ENCODE data around the gene GNAQ. TPM values are rescaled to one million over a fixed set of nuclear protein-coding genes. Genes with fewer than 3 reads are reported as not detected.

The GNAQ gene
- total RNA-seq, 1 donor from 2014 or later, result 0.20 TPM

DNA sequence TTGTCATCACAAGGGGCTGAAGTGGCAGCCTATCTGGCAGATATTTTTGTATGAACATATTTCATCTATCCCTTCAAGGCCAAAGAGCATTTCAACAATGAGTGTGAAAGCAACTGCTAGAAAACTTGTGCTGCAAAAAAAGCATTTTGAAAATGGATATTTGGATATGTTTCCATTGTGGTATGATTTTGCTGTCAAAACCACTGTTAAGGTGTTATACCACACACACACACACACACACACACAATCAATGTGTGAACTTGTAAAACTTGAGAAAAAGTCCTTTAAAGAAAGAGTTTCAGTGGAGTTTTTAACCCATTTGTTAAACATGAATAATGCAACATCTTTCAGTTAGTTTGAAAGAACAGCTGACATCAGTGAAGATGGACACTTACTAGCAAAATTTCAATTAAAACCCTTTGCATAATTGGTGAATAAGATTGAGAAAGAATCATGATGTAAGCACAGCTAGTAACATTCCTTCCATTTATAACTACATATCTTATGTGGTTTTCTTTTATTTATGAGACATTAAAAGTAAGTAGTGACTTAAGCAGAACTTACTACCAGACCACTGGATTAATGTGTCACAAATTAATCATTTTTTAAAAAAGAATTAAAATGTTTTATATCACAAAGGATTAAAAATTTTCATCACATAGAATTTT is 200.9 kb downstream of the GNAQ start:
- DNase-seq (no peak), ATAC-seq (ENCODE audit: low read depth) (no peak)
- Mint-ChIP-seq H3K9me3 (no peaks in the 10 kb centered on the region), H3K27ac (no peak overlapping the region), H3K27me3 (no peaks in the 10 kb centered on the region), H3K4me3 (no peak overlapping the region), H3K36me3 (ENCODE audit: low read depth) (no peaks in the 10 kb centered on the region), H3K4me1 (peaks cover 9% of the 10 kb centered on the region)
- CTCF ChIA-PET, result no interaction called here
- intact Hi-C loops (cut with micrococcal nuclease), result no loop called here
- POLR2A ChIA-PET, result no interaction called here
- TF ChIP-seq, protein P1, sequence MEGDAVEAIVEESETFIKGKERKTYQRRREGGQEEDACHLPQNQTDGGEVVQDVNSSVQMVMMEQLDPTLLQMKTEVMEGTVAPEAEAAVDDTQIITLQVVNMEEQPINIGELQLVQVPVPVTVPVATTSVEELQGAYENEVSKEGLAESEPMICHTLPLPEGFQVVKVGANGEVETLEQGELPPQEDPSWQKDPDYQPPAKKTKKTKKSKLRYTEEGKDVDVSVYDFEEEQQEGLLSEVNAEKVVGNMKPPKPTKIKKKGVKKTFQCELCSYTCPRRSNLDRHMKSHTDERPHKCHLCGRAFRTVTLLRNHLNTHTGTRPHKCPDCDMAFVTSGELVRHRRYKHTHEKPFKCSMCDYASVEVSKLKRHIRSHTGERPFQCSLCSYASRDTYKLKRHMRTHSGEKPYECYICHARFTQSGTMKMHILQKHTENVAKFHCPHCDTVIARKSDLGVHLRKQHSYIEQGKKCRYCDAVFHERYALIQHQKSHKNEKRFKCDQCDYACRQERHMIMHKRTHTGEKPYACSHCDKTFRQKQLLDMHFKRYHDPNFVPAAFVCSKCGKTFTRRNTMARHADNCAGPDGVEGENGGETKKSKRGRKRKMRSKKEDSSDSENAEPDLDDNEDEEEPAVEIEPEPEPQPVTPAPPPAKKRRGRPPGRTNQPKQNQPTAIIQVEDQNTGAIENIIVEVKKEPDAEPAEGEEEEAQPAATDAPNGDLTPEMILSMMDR (IDR thresholded peaks at IDR 0.05), result no peak

DNA sequence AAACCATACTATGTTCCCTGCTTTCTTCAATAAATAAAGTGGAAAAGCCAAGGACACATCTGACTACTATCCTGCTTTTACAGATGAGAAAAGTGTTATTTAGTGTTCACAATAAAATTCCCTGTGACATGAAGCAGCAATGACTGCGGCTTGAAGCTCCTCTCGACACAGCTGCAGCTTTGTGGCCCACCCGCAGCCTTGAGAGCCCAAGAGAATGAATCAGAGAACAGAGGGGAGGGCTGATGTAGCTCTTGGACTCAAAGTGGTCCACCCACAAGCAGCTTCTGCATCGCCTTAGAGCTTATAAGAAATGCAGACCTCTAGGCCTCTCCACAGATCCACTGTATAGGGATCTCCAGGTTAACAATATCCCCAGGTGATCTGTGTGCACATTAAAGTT is 202.2 kb downstream of the GNAQ start:
- Mint-ChIP-seq H3K9me3 (no peaks in the 10 kb centered on the region), H3K4me3 (no peak overlapping the region), H3K27ac (no peak overlapping the region), H3K4me1 (peaks cover 9% of the 10 kb centered on the region), H3K27me3 (no peaks in the 10 kb centered on the region), H3K36me3 (ENCODE audit: low read depth) (no peaks in the 10 kb centered on the region)
- TF ChIP-seq, protein P1 (IDR thresholded peaks at IDR 0.05), result no peak
- ATAC-seq (ENCODE audit: low read depth), result no peak
- POLR2A ChIA-PET, result no interaction called here
- CTCF ChIA-PET, result no interaction called here
- intact Hi-C loops (cut with micrococcal nuclease), result no loop called here
- DNase-seq, result no peak

GRCh38 chr9:77827104-77827784 is 204.4 kb downstream of the GNAQ start:
- Mint-ChIP-seq H3K27ac (no peak overlapping the region), H3K9me3 (no peaks in the 10 kb centered on the region), H3K4me3 (peak overlapping the region; percentile 29), H3K27me3 (no peaks in the 10 kb centered on the region), H3K4me1 (peaks cover 9% of the 10 kb centered on the region), H3K36me3 (ENCODE audit: low read depth) (no peaks in the 10 kb centered on the region)
- ChIA-PET CTCF (no interaction called here), POLR2A (no interaction called here)
- ATAC-seq (ENCODE audit: low read depth), result no peak
- no peak for DNase-seq
- TF ChIP-seq, protein P1 (IDR thresholded peaks at IDR 0.05), result no peak
- intact Hi-C loops (cut with micrococcal nuclease), result no loop called here

- POLR2A ChIA-PET, result no interaction called here
- no peak overlapping the region for H3K4me3 Mint-ChIP-seq
- TF ChIP-seq, protein P1 (IDR thresholded peaks at IDR 0.05), result no peak
- no peak overlapping the region for H3K27ac Mint-ChIP-seq
- CTCF ChIA-PET, result no interaction called here
- intact Hi-C loops (cut with micrococcal nuclease), result no loop called here
- no peak for DNase-seq
- peaks cover 9% of the 10 kb centered on the region for H3K4me1 Mint-ChIP-seq
- H3K27me3 Mint-ChIP-seq, result no peaks in the 10 kb centered on the region
- H3K36me3 Mint-ChIP-seq (ENCODE audit: low read depth), result no peaks in the 10 kb centered on the region
- H3K9me3 Mint-ChIP-seq, result no peaks in the 10 kb centered on the region
- ATAC-seq (ENCODE audit: low read depth), result no peak
Measured at GRCh38 chr9:77826621-77827020, 205.0 kb downstream of the GNAQ start.

DNA sequence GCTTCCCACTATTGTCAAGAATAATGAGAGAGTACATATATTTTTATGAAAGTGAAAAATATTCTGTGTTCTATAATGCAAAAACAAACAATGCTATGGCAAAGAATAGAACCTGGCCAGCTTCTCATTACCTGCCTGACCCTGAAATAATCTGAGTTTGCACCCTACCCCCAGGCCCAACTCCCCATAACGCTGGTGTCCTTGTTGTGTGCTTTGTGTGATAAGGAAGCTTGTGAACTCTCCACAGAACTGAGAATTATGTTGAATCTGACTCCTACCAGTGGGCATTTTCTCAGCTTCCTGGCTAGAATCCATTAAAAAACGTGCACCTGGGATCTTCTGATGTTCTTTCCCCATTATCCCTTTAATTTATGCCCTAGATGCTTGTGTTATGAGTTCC is 205.5 kb downstream of the GNAQ start:
- DNase-seq (no peak), ATAC-seq (ENCODE audit: low read depth) (no peak)
- POLR2A ChIA-PET, result no interaction called here
- H3K36me3 Mint-ChIP-seq (ENCODE audit: low read depth), result no peaks in the 10 kb centered on the region
- H3K27me3 Mint-ChIP-seq, result no peaks in the 10 kb centered on the region
- no peaks in the 10 kb centered on the region for H3K9me3 Mint-ChIP-seq
- H3K27ac Mint-ChIP-seq, result peak overlapping the region; percentile 11
- CTCF ChIA-PET, result no interaction called here
- TF ChIP-seq, protein P1 (IDR thresholded peaks at IDR 0.05), result no peak
- peaks cover 9% of the 10 kb centered on the region for H3K4me1 Mint-ChIP-seq
- H3K4me3 Mint-ChIP-seq, result no peak overlapping the region
- intact Hi-C loops (cut with micrococcal nuclease), result no loop called here
